ENCODE data around the gene PDZRN3. TPM values are rescaled to one million over a fixed set of nuclear protein-coding genes. Genes with fewer than 3 reads are reported as not detected.

PDZRN3 gene
- total RNA-seq, 2 donors from 2014 or later: not detected

DNA sequence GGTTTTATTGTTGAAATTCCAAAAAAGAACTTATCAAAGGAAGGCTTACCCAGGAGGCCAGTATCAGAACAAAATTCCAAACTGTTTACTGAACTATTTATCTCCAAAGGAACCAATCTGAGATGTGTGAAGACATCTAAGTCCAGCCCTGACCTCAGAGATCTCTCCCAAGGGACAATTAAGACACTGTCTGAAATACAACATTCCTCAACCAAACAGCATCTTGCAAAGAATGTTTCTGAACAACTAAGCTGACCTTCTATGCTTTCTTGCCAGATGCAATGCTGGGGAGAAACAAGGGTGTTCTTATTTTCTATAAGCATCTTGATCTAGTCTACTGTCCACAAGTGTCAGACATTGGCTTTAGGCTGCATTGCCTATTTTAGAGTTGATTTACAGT, 13.6 kb downstream of the PDZRN3 start:
- ATAC-seq: no peak
- H3K36me3 Mint-ChIP-seq: no peaks in the 10 kb centered on the region
- no peaks in the 10 kb centered on the region for H3K27me3 Mint-ChIP-seq
- DNase-seq (ENCODE audit: low spot score): no peak
- H3K9me3 Mint-ChIP-seq: peaks cover 4% of the 10 kb centered on the region
- H3K4me1 Mint-ChIP-seq (ENCODE audit: low read depth in 2 of 2): no peaks in the 10 kb centered on the region
- no peak overlapping the region for H3K27ac Mint-ChIP-seq
- H3K4me3 Mint-ChIP-seq: no peak overlapping the region

DNA sequence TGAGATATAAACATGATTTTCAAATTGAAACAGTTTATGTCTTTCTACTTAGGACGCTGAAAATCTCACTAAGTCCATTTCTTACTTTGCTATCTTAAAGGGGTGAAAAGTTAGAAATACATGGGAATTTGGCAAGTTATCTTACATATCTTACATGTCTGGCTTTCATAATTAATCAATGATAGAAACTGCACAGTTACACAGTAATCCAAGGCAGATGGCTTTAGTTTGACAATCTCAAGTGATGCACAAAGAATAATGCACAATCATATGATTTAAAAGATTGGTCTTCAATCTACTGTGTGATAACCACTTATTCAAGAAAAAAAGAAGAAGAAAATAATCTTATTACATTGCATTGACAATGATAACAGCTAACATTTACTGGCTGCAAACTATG, 14.2 kb downstream of the PDZRN3 start:
- H3K4me1 Mint-ChIP-seq (ENCODE audit: low read depth in 2 of 2): no peaks in the 10 kb centered on the region
- peaks cover 4% of the 10 kb centered on the region for H3K9me3 Mint-ChIP-seq

DNA sequence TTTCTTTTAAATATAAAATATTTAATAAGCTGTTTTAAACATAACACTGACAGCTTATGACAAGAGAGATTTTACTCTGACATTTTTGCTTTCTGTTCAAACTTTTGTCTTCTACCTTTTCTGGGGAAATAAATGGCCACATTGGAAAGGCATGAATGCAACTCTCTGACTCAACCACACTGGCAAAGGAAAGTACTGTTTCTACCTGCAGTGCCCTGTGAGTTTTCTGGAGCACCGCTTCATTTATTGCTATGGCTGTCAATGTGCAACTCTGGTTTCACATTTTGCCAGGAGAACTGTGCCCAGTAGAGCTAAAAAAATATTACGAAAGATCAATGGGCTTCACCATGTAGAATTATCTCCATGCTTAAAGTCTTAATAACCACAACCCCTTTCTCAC, 15.1 kb downstream of the PDZRN3 start:
- Mint-ChIP-seq H3K4me1 (ENCODE audit: low read depth in 2 of 2) (no peaks in the 10 kb centered on the region), H3K36me3 (no peaks in the 10 kb centered on the region), H3K9me3 (peaks cover 4% of the 10 kb centered on the region), H3K27ac (no peak overlapping the region), H3K4me3 (no peak overlapping the region), H3K27me3 (no peaks in the 10 kb centered on the region)
- ATAC-seq (no peak), DNase-seq (ENCODE audit: low spot score) (no peak)

More for the DNA sequence above, 14.2 kb downstream of the PDZRN3 start:
- DNase-seq (ENCODE audit: low spot score) (no peak), ATAC-seq (no peak)
- Mint-ChIP-seq H3K36me3 (no peaks in the 10 kb centered on the region), H3K27me3 (no peaks in the 10 kb centered on the region), H3K27ac (no peak overlapping the region), H3K4me3 (no peak overlapping the region)

DNA sequence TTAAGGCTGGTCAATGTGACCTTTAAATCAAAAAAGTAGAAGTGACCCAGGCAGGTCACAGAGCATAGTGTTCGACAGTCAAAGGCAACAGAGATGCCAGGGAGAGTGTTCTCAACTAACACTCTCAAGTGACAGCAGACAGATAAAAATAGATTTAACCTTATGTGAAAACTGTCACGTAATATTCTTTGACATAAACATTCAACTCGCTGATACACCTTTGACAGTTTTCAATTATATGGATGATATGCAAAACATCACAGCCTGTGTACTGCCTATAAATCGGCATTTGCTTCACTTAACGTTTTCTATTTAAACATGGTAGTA, 15.5 kb downstream of the PDZRN3 start:
- Mint-ChIP-seq H3K36me3 (no peaks in the 10 kb centered on the region), H3K4me3 (no peak overlapping the region), H3K9me3 (peaks cover 4% of the 10 kb centered on the region), H3K4me1 (ENCODE audit: low read depth in 2 of 2) (no peaks in the 10 kb centered on the region), H3K27me3 (no peaks in the 10 kb centered on the region), H3K27ac (no peak overlapping the region)
- DNase-seq (ENCODE audit: low spot score): no peak
- no peak for ATAC-seq

DNA sequence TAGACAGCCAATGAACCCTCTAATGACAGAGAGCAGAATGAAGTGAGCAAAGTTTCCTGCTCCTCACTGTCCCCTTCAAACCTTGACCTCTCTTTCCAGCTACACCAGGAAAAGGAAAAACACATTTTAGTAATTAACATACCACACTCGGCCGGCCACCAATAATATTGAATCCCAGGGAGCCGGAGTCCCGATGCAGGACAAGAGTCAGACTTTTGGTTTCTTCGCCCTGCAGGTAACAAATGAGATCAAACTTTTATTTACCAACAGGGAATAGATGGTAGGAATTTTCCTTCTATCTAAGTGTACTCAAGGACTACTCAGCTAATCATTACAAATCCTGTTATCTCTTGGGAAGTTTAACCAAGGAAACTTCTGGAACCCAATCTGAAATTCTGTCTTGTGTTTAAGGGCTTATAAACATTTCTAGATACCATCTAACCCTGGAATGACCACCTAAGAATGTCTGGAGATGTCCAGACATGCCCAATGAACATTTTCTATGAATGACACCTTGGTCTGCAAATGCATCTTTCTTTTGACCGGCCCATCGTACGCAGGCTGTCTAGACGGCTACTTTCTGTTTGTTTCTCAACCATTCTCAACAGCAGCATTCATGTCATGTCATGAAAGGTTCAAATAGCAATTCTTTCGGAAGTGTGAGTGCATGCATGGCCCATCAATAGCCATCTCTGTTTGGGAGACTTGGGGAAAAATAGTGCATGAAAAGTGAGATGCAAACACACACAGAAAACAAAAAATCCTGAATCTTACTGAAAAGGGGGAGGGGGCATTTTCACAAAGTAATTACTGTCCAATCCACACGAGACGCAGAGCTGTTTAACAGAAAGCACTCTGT, 16.1 kb downstream of the PDZRN3 start:
- Mint-ChIP-seq H3K4me3 (no peak overlapping the region), H3K4me1 (ENCODE audit: low read depth in 2 of 2) (no peaks in the 10 kb centered on the region), H3K36me3 (no peaks in the 10 kb centered on the region), H3K27ac (no peak overlapping the region), H3K9me3 (peaks cover 4% of the 10 kb centered on the region), H3K27me3 (no peaks in the 10 kb centered on the region)
- DNase-seq (ENCODE audit: low spot score): no peak
- ATAC-seq: no peak

DNA sequence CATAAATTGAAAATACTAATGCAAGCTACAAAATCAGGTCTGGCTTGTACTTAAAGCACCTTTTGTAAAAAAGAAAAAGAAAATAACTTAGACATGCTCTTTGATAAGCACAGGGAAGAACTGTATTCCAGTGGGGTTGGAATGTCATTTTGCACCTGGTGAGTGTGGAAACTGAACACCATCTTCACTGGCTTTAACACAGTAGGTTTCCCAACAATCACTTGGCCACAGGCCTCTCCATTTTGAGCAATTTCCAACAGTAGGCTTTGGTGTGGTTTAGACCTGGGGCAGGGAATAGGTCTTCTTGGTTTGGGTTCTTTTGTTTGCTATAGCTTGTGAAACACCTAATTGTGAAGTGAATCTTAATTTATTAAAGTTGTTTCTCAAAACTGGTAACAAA, 18.9 kb downstream of the PDZRN3 start:
- Mint-ChIP-seq H3K36me3 (no peaks in the 10 kb centered on the region), H3K4me3 (no peak overlapping the region), H3K9me3 (peaks cover 7% of the 10 kb centered on the region), H3K27ac (no peak overlapping the region), H3K27me3 (no peaks in the 10 kb centered on the region), H3K4me1 (ENCODE audit: low read depth in 2 of 2) (no peaks in the 10 kb centered on the region)
- DNase-seq (ENCODE audit: low spot score): no peak
- no peak for ATAC-seq

DNA sequence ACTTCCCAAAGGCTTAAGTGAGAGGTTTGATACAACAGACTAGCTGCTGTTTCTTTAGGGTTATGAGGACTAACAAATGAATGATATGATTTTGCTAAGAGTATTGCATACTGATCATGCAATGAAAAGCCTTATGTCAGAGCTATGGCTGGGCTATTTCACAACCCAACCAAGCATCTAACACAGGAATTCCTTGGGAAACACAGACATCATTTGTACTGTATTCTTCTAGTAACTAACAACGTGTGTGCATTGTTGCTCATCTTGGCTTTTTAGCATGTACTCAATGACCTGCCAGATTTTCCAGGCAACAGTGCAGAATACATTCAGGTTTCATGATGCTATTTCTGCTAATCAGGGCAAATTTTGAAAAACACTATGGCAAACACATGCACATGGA, 19.3 kb downstream of the PDZRN3 start:
- no peak for ATAC-seq
- no peak overlapping the region for H3K27ac Mint-ChIP-seq
- no peaks in the 10 kb centered on the region for H3K4me1 Mint-ChIP-seq (ENCODE audit: low read depth in 2 of 2)
- H3K27me3 Mint-ChIP-seq: no peaks in the 10 kb centered on the region
- no peaks in the 10 kb centered on the region for H3K36me3 Mint-ChIP-seq
- H3K4me3 Mint-ChIP-seq: no peak overlapping the region
- H3K9me3 Mint-ChIP-seq: peaks cover 7% of the 10 kb centered on the region
- DNase-seq (ENCODE audit: low spot score): no peak

DNA sequence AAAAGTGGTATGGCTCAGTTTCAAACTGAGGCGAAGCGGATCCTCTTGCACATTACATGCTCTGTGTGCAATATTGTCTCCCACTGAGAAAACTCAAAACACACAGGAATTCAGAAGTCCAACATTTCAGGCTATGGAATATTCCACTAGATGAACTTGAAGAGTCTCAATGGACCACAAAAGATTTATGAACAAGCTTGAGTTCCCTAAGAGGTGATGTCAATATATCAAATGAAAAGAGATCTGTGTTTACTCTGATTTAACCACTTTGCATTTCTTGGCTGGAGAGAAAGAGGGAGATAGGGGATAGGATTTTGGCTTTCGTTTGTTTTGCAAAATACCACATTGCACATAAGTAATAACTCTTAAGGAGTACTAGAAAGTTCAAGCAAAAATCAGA, 20.3 kb downstream of the PDZRN3 start:
- Mint-ChIP-seq H3K27me3 (no peaks in the 10 kb centered on the region), H3K4me1 (ENCODE audit: low read depth in 2 of 2) (no peaks in the 10 kb centered on the region), H3K27ac (no peak overlapping the region), H3K9me3 (peaks cover 10% of the 10 kb centered on the region), H3K36me3 (no peaks in the 10 kb centered on the region), H3K4me3 (no peak overlapping the region)
- ATAC-seq: no peak
- no peak for DNase-seq (ENCODE audit: low spot score)

DNA sequence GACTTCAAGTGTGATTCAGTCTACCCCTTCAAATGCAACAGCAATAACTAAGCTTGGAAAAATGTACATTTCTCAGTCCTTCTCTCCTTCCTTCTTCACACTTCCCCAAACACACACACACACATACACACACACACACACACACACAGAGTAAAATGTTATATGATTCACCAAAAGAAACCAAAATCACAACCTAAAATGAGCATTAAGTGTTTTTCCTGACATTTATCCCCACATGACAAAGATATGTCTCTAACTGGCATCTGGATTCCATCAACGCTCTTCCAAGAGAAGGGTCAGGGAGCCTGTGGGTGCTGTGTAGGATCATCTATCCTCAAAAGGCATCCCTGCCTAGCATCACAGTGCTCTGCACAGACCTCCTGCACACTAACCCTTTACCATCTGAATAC, 21.0 kb downstream of the PDZRN3 start:
- H3K27ac Mint-ChIP-seq: no peak overlapping the region
- H3K9me3 Mint-ChIP-seq: peaks cover 10% of the 10 kb centered on the region
- H3K4me3 Mint-ChIP-seq: no peak overlapping the region
- ATAC-seq (no peak), DNase-seq (ENCODE audit: low spot score) (no peak)
- H3K36me3 Mint-ChIP-seq: no peaks in the 10 kb centered on the region
- no peaks in the 10 kb centered on the region for H3K27me3 Mint-ChIP-seq
- no peaks in the 10 kb centered on the region for H3K4me1 Mint-ChIP-seq (ENCODE audit: low read depth in 2 of 2)

DNA sequence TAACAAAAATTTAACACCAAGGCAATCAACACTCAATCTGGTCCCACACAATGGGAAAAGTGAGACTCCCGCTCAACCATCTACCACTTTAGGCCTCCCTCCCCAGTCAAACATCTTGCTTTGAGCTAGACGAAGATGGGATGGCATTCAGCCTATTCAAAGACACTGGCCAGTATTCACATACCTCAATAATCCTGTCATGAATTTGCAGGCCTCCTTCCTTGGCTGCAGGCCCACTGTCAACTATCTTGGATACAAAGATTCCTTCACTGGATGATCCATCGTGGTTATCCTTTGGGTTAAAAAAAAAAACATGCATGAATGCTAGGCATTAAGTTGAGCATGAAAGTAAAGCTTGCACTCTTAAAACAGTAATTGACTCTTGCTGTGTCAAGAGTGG, 22.6 kb downstream of the PDZRN3 start:
- no peaks in the 10 kb centered on the region for H3K27me3 Mint-ChIP-seq
- H3K9me3 Mint-ChIP-seq: peaks cover 6% of the 10 kb centered on the region
- no peak overlapping the region for H3K4me3 Mint-ChIP-seq
- H3K36me3 Mint-ChIP-seq: no peaks in the 10 kb centered on the region
- no peak overlapping the region for H3K27ac Mint-ChIP-seq
- ATAC-seq (no peak), DNase-seq (ENCODE audit: low spot score) (no peak)
- no peaks in the 10 kb centered on the region for H3K4me1 Mint-ChIP-seq (ENCODE audit: low read depth in 2 of 2)

DNA sequence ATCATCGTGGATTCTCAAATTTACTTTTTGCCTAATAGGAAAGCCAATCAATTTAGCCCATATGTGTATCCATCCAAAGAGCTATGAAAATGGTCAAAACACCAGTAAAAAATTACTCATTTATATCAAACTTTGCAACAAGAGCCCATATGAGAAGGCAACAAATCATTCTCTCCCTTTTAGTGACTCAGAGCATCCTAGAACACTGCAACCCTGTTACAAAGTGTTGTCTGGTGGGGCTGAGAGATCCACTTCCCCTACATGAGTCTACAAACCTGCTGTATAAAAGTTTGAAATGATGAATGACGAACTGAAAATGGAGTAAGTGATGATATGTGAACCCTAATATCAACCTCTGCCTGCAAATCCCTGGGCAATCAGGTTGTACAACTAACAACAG, 23.3 kb downstream of the PDZRN3 start:
- peaks cover 6% of the 10 kb centered on the region for H3K9me3 Mint-ChIP-seq
- H3K27ac Mint-ChIP-seq: no peak overlapping the region
- no peak overlapping the region for H3K4me3 Mint-ChIP-seq
- no peak for ATAC-seq
- no peaks in the 10 kb centered on the region for H3K36me3 Mint-ChIP-seq
- no peaks in the 10 kb centered on the region for H3K27me3 Mint-ChIP-seq
- no peak for DNase-seq (ENCODE audit: low spot score)
- no peaks in the 10 kb centered on the region for H3K4me1 Mint-ChIP-seq (ENCODE audit: low read depth in 2 of 2)

DNA sequence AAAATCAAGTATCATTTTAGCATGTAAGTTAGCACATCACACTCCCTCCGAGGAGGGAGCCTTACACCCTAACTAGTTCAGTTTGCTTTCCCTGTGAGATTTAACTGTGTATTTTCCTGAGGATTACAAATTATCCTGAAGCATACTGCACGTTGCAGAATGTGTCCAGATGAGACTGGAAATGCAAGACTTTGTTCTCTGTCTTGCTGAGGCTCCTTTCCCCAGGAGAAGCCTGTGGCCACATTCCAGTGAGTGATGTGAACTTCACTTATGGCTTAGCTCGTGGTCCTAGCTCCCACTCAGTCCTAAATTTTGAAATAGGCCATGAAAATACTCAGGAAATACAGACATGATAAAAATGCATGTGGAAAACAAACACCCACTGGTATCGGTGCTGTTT, 23.7 kb downstream of the PDZRN3 start:
- H3K4me1 Mint-ChIP-seq (ENCODE audit: low read depth in 2 of 2): no peaks in the 10 kb centered on the region
- ATAC-seq: no peak
- no peaks in the 10 kb centered on the region for H3K27me3 Mint-ChIP-seq
- H3K27ac Mint-ChIP-seq: no peak overlapping the region
- H3K4me3 Mint-ChIP-seq: no peak overlapping the region
- H3K9me3 Mint-ChIP-seq: peaks cover 6% of the 10 kb centered on the region
- no peak for DNase-seq (ENCODE audit: low spot score)
- no peaks in the 10 kb centered on the region for H3K36me3 Mint-ChIP-seq

DNA sequence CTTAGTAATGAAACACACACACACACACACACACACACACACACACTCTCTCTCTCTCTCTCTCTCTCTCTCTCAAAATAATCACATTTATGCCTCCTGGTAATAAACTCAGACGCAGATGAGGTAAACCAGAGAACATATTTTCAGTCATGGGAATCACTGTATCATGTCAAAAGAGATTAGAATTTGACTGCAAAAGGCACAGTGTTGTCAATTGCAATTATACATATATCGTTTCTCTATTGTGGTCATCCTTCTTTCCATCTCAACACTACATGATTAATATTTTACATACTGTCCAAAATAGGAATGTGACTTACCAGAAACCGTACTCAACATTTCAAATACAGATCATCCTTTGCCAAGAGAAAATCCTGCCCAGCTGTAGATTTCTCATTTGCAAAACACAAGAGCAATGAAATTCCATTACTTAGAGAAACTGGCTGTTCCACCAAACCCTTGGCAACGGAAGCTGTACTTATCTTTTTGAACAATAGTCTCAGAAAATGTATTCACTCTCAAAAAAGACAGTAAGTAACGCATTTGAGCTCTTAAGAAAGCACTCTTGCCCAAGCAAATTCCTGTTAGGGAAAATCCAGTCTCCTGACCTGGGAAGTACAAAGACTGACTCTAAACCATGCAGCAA, 24.3 kb downstream of the PDZRN3 start:
- DNase-seq (ENCODE audit: low spot score) (no peak), ATAC-seq (no peak)
- Mint-ChIP-seq H3K4me1 (ENCODE audit: low read depth in 2 of 2) (no peaks in the 10 kb centered on the region), H3K9me3 (peaks cover 6% of the 10 kb centered on the region), H3K4me3 (no peak overlapping the region), H3K27ac (no peak overlapping the region), H3K27me3 (no peaks in the 10 kb centered on the region), H3K36me3 (no peaks in the 10 kb centered on the region)

DNA sequence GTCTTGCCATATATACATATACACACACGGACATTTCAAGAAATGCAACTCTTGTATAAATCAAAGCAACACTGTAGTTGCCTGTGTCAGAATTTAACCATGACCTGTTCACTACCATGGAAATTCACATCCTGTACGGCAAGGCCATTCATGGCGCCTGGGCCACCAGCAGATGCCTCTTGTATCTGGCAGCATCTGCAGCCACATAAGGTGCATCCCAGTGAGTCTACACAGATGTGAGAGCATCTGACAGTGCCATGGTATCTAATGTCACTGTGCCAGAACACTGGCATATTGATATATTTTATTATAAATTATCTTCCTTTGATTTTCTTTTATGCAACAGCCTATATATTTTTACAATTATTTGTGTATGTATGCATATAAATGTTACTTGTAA, 25.1 kb downstream of the PDZRN3 start:
- Mint-ChIP-seq H3K4me3 (no peak overlapping the region), H3K36me3 (no peaks in the 10 kb centered on the region), H3K27ac (no peak overlapping the region), H3K4me1 (ENCODE audit: low read depth in 2 of 2) (no peaks in the 10 kb centered on the region), H3K9me3 (peaks cover 6% of the 10 kb centered on the region), H3K27me3 (no peaks in the 10 kb centered on the region)
- DNase-seq (ENCODE audit: low spot score) (no peak), ATAC-seq (no peak)

DNA sequence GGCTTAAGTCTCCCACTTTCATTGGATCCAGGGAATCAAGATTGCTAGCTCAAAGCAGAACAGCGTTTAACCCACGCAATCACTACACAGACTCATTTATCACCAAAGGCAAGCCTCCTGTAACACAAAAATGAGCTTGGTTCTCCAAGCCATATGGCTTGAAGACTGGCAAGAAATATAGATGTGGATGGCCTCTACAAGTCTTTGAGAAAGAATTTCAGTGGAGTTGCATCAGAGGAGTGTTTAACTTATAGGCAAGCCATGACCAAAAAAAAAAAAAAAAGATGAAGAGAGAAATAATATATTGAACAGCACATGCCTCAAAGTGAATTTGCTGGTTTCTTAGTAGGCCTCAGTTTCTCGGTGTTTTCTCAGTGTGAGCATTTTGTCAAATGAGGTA, 27.3 kb downstream of the PDZRN3 start:
- DNase-seq (ENCODE audit: low spot score): no peak
- Mint-ChIP-seq H3K9me3 (peaks cover 6% of the 10 kb centered on the region), H3K27ac (no peak overlapping the region), H3K4me3 (no peak overlapping the region), H3K4me1 (ENCODE audit: low read depth in 2 of 2) (no peaks in the 10 kb centered on the region), H3K27me3 (no peaks in the 10 kb centered on the region), H3K36me3 (no peaks in the 10 kb centered on the region)
- ATAC-seq: no peak

All from natural killer cell treated with Interleukin-12 subunit alpha and Interleukin-12 subunit beta and Interleukin-15 and Interleukin-18, amount 100 ng/mL, for 72 hours (primary cell).